Cardiac muscle cell (in vitro differentiated cells and primary cell): Measurements from ENCODE around the gene CACNA1C. TPM values are rescaled to one million over a fixed set of nuclear protein-coding genes. Genes with fewer than 3 reads are reported as not detected.

Source experiments
- DNase-seq, 2 donors: peaks; one replicate each; pipeline versions ENCODE4 v3.0.0 to v3.0.0-alpha.2; 2010 to 2017; ENCODE audit warnings: low read depth in 1 of 2, low spot score in 1 of 2
- H3K27ac ChIP-seq: fragments of 200-600 bp; sonication (generic); 2 replicates; pipeline ENCODE4 v1.5.1; 2016
- H3K27me3 ChIP-seq: fragments of 200-600 bp; sonication (generic); 2 replicates; pipeline ENCODE4 v1.6.0; 2016; ENCODE audit warnings: control low read depth
- H3K36me3 ChIP-seq: fragments of 200-600 bp; sonication (generic); 2 replicates; pipeline ENCODE4 v1.5.1; 2016; ENCODE audit warnings: control low read depth
- H3K4me1 ChIP-seq: fragments of 200-600 bp; sonication (generic); 2 replicates; pipeline ENCODE4 v1.8.1; 2017; ENCODE audit warnings: low read depth, mild to moderate bottlenecking, mixed run types
- H3K4me3 ChIP-seq: fragments of 200-600 bp; sonication (generic); 2 replicates; pipeline ENCODE4 v1.5.1; 2016; ENCODE audit warnings: mild to moderate bottlenecking
- H3K9me3 ChIP-seq: fragments of 200-600 bp; sonication (generic); 2 replicates; pipeline ENCODE4 v1.5.1; 2017; ENCODE audit warnings: low read depth, mild to moderate bottlenecking, control low read depth
- polyA plus RNA-seq: library from polyadenylated mRNA; unstranded; fragments of >200 nt; fragmentation: Nextera tagmentation; extraction: Ambion mirVana; gene quantifications from 2 replicates; pipeline ENCODE4 v1.2.1, GENCODE V29; 2016
- total RNA-seq: library from RNA; depleted of rRNA; stranded (reverse); fragments of >200 nt; gene quantifications from 2 replicates; pipeline ENCODE4 v1.2.3, GENCODE V29; 2016
- TF ChIP-seq, protein P1 (sequence below): IDR thresholded peaks from 2 replicates; pipeline ENCODE4 v1.5.1; 2012; ENCODE audit warnings: low read depth, mild to moderate bottlenecking, low read length

CACNA1C gene
- total and polyA plus RNA-seq, 2 experiments from 2014 or later, result 40.8 to 77.8 TPM

DNA sequence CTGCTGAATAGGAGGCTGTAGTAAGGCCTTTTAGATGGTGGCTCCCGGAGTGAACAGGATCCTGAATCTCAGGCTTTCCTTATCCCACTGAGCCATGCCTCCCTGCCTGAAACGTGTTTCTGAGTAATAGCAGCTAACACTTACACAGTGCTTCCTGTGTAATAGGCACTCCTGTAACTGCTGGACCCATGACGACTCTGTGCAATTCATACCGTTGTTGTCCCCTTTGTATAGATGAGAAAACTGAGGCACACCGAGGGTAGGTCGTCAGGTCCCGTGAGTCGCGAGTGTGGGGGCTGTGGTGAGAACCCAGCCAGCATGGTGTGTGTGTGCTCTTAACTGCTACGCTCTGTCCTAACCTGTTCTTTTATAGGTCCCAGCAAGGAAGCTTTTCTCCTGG lies 193.6 kb downstream of the CACNA1C start:
- no peak for DNase-seq
- TF ChIP-seq, protein P1, sequence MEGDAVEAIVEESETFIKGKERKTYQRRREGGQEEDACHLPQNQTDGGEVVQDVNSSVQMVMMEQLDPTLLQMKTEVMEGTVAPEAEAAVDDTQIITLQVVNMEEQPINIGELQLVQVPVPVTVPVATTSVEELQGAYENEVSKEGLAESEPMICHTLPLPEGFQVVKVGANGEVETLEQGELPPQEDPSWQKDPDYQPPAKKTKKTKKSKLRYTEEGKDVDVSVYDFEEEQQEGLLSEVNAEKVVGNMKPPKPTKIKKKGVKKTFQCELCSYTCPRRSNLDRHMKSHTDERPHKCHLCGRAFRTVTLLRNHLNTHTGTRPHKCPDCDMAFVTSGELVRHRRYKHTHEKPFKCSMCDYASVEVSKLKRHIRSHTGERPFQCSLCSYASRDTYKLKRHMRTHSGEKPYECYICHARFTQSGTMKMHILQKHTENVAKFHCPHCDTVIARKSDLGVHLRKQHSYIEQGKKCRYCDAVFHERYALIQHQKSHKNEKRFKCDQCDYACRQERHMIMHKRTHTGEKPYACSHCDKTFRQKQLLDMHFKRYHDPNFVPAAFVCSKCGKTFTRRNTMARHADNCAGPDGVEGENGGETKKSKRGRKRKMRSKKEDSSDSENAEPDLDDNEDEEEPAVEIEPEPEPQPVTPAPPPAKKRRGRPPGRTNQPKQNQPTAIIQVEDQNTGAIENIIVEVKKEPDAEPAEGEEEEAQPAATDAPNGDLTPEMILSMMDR, result no peak
- H3K27ac ChIP-seq, result no peak overlapping the region
- H3K9me3 ChIP-seq, result no peaks in the 10 kb centered on the region
- H3K27me3 ChIP-seq, result no peaks in the 10 kb centered on the region
- H3K36me3 ChIP-seq, result no peaks in the 10 kb centered on the region
- H3K4me1 ChIP-seq, result peaks cover 48% of the 10 kb centered on the region
- H3K4me3 ChIP-seq, result no peak overlapping the region

DNA sequence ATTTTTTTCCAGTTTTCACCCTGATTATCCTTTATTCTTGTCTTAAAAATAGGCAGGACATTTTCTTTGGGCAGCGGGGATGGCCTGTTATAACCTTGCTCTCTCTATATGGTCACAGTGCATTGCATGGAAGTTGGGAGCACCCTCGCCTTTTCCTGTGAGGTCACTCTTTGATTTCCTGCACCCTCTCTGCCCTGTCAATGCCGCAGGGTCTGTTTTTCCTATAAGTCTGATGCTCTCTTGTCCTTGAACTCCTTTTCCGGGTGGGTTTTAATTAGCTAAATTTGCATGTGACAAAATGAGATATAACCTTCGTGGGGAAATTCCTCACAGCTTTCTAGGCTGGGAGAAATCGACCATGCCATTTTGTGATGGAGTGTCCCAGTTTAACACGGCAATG lies 194.3 kb downstream of the CACNA1C start:
- Histone ChIP-seq H3K9me3 (no peaks in the 10 kb centered on the region), H3K36me3 (no peaks in the 10 kb centered on the region), H3K4me3 (no peak overlapping the region), H3K4me1 (peaks cover 56% of the 10 kb centered on the region), H3K27me3 (no peaks in the 10 kb centered on the region), H3K27ac (peak overlapping the region; percentile 63)
- TF ChIP-seq, protein P1, result no peak
- DNase-seq, result no peak

GRCh38 chr12:2247596-2247995 lies 194.8 kb downstream of the CACNA1C start:
- H3K4me1 ChIP-seq, result peaks cover 61% of the 10 kb centered on the region
- H3K27ac ChIP-seq, result peak overlapping the region; percentile 63
- no peak overlapping the region for H3K4me3 ChIP-seq
- TF ChIP-seq, protein P1, result no peak
- H3K9me3 ChIP-seq, result no peaks in the 10 kb centered on the region
- DNase-seq, result no peak
- no peaks in the 10 kb centered on the region for H3K36me3 ChIP-seq
- no peaks in the 10 kb centered on the region for H3K27me3 ChIP-seq

DNA sequence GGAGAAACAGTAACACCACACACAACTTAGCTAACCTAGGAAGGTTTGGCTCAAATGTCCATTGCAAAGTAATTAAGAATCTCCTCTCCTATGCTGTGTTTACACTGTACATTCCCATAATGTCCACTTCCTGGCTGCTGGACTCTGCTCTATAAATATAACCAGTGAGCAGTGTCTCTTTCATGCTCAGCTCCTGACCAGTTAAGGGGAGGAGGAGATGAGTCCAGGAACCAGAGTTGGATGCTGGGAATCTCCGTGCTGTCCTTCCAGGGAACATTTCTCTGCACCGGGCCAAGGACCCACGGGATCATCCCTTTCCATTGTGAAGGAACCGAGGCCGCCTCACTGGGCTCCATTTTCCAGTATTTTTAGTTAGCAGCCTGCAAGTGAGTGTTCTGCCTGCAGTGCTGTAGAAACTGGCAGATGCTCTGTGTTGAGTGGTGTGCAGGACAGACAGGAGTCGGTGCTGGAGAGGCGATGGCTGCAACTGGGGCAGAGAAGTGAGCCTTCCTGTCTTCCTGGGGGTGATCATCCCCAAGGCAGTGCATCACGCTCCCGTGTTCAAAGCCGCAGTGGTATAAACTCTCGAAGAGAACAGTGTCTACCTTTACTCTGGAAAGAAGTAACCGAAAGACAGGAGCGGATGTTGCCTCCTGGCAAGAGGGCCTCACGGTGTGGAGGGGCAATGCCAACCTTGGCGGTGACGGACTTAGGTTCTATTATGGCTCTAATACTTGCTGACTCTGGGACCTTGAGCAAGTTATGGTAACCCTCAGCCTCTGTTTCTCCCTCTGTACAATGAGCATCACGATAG lies 195.5 kb downstream of the CACNA1C start:
- TF ChIP-seq, protein P1, result no peak
- H3K4me1 ChIP-seq, result peaks cover 63% of the 10 kb centered on the region
- peak overlapping the region; percentile 63 for H3K27ac ChIP-seq
- H3K36me3 ChIP-seq, result no peaks in the 10 kb centered on the region
- no peaks in the 10 kb centered on the region for H3K9me3 ChIP-seq
- DNase-seq, result no peak
- no peak overlapping the region for H3K4me3 ChIP-seq
- no peaks in the 10 kb centered on the region for H3K27me3 ChIP-seq

DNA sequence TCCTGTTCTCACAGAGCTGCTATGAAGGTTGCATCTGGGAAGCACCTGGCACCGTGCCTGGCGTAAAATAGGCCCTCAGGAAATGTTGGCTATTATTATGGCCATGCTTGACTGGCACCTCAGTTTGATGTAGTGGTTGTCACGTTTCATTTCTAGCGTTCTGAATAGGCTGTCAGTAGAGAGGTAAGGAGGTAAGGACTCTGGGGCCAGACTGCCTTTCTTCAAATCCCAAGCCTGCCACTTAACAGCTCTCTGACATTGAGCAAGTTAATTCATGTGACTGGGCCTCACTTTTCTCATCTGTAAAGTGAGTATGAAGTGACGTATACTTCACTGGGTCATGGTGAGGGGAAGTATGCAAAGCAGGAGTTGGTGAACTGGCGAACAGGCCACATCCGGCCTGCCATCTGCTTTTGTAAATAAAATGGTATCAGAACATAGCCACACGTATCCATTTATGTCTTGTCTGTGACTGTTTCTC lies 196.2 kb downstream of the CACNA1C start:
- Histone ChIP-seq H3K36me3 (no peaks in the 10 kb centered on the region), H3K9me3 (no peaks in the 10 kb centered on the region), H3K27me3 (no peaks in the 10 kb centered on the region), H3K4me1 (peaks cover 63% of the 10 kb centered on the region), H3K27ac (peak overlapping the region; percentile 63), H3K4me3 (no peak overlapping the region)
- no peak for DNase-seq
- TF ChIP-seq, protein P1, result no peak
